CD4-positive, alpha-beta T cell treated with Interferon gamma for 1 hour (primary cell): ENCODE results near the gene CAND1.
"Not testable (repeated sequence)": the region's sequence is repeated elsewhere in the genome, so short reads cannot be mapped to it uniquely, and the experiment has no call there.

Source experiments
- DNase-seq: peaks from one replicate; pipeline ENCODE4 v3.0.0-alpha.2; 2020

The CAND1 gene

DNA sequence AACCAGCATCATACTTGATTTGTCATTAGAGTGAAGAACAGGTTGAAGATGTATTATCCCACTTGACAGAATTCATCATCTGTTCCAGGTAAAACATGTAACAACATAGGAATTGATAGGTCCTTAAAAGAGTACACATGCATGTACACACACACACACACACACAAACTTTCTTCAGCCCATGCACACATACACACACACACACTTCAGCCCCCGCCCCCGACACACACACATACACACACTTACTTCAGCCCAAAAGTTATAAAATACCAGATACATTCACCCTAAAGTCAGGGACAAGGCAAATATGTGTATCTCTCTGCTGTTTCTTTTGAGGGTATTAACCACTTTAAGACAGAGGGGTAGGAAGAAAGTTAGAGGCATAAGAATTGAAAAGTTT is 15.4 kb downstream of the CAND1 start:
- DNase-seq = no peak

DNA sequence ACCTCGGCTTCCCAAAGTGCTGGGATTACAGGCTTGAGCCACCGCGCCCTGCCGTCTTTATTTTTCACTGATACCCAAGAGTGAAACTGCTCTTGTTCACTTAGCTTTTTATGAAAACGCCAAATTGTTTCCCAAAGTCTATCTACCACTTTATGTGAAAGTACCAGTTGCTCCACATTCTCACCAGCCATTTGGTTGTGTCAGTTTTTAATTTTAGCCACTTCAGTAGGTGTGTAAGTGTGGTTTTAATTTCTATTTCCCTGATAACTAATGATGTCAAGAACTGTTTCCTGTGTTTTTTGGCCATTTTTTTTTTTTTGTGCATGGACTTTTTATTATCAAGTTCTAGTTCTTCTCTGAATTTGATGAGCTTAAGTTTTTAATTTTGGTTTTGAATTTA is 17.1 kb downstream of the CAND1 start:
- DNase-seq = no peak

DNA sequence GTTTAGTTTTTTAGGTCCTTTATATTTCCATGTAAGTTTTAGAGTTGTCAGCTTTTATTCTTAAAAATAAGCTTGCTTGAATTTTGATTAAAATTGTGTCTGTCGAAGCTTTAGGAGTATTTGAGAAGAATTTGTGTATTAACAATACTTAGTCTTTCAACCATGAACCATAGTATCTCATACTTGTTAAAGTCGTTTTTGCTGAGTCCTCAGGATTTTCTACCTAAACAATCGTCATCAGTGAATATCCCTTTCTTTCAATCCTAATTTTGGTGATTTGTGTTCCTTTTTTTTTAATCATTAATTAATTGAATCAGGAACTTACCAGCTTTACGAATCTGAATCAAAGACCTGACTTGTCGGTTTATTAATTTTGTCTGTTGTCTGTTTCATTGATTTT is 18.2 kb downstream of the CAND1 start:
- no peak for DNase-seq

- DNase-seq = no peak
Observed at GRCh38 chr12:67288561-67288960, 19.4 kb downstream of the CAND1 start.

DNA sequence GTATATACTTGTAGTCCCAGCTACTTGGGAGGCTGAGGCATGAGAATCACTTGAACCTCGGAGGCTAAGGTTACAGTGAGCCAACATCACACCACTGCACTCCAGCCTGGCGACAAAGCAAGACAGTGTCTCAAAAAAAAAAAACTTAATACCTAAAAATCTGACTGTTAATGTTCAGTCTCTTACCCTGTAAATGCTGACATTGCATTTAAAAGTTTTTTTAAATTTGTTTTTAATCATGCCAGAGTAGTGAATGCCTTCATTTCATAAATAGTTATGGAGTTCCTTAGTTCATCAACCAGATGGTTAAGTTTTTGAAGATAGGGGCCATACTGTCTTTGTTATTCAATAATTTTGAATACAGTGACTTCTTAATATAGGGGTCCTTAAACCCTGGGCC is 21.2 kb downstream of the CAND1 start:
- DNase-seq = no peak

- no peak for DNase-seq
Observed at GRCh38 chr12:67299526-67299925, 30.4 kb downstream of the CAND1 start.

- DNase-seq = no peak
Observed at GRCh38 chr12:67299926-67300325, 30.8 kb downstream of the CAND1 start.

GRCh38 chr12:67302162-67302561 is 33.0 kb downstream of the CAND1 start:
- no peak for DNase-seq

DNA sequence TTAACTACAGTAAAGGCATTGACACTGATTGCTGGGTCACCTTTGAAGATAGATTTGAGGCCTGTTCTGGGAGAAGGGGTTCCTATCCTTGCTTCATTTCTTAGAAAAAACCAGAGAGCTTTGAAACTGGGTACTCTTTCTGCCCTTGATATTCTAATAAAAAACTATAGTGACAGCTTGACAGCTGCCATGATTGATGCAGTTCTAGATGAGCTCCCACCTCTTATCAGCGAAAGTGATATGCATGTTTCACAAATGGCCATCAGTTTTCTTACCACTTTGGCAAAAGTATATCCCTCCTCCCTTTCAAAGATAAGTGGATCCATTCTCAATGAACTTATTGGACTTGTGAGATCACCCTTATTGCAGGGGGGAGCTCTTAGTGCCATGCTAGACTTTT is 36.4 kb downstream of the CAND1 start:
- no peak for DNase-seq

- DNase-seq = no peak
Observed at GRCh38 chr12:67306712-67307111, 37.6 kb downstream of the CAND1 start.

- no peak for DNase-seq
Observed at GRCh38 chr12:67315661-67316060, 46.5 kb downstream of the CAND1 start.

- DNase-seq = no peak
Observed at GRCh38 chr12:67318786-67319185, 49.6 kb downstream of the CAND1 start.

- no peak for DNase-seq
Observed at GRCh38 chr12:67319936-67320335, 50.8 kb downstream of the CAND1 start.

- no peak for DNase-seq
Observed at GRCh38 chr12:67320614-67321295, 51.6 kb downstream of the CAND1 start.

DNA sequence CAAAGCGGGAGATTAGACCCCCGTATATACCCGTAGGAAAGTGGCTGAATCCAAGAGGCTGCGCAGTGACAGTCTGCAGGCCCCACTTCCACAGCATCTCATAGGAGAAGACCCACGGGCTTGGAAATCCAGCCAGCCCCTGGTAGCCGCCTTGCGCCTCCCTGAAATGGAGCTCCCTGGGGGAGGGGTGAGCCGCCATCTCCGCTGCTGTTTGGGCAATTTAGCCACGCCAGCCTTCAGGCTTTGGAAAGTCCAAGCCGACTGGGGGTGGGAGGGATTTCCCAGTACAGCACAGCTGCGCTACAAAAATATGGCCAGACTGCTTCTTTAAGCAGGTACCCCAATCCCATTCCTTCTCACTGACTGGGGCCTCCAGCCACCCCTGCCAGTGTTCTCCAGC is 53.4 kb downstream of the CAND1 start:
- no peak for DNase-seq

- DNase-seq = no peak
Observed at GRCh38 chr12:67323007-67323406, 53.8 kb downstream of the CAND1 start.

DNA sequence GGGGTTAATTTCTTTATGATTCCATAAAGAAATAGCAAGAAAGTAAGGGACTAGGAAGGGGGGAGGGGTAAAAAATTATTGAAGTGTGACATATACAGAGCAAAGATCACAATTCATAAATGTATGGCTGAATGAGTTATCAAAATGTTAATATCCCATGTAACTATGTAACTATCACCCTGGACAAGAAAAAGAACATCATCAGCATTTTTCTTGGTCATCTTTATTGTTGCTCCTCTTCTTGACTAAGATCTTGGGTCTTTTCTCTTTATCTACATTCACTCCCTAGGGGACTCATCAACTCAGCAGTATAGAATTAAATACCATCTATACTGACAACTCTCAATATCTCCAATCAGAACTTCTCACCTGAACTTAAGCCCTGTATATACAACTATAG is 57.5 kb downstream of the CAND1 start:
- DNase-seq = no peak

GRCh38 chr12:67327466-67327865 is 58.3 kb downstream of the CAND1 start:
- DNase-seq = no peak

GRCh38 chr12:67331123-67331522 is 62.0 kb downstream of the CAND1 start:
- no peak for DNase-seq

DNA sequence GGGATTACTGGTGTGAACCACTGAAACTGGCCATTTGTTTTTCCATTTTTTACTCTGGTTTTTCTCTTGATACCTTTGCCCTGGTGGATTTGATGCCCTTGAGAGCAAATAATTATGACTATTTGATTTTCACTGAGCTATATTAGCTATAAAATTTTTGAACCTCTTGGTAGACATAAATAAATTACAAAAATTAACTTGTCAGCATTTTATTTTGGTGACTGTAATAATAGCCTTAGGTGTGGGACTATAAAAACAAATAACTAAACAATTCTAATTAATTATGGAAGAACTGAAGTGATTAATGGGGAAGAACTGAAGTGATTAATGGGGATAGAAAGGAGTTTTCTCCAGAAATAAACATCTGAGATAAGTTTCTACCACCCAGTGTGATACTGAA is 62.7 kb downstream of the CAND1 start:
- DNase-seq = no peak

DNA sequence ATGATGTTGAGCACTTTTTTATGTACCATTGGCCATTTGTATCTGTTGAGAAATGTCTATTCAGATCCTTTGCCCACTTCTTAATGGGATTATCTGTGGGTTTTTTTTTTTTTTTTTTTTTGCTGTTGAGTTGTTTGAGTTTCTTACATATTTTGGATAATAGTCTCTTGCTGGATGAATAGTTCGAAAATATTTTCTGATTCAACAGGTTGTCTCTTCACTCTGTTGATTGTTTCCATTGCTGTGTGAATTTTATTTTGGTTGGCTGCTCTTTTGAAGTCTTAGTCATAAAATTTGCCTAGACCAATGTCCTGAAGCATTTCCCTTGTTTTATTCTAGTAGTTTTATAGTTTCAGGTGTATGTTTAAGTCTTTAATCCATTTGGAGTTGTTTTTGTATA is 64.5 kb downstream of the CAND1 start:
- DNase-seq = no peak

DNA sequence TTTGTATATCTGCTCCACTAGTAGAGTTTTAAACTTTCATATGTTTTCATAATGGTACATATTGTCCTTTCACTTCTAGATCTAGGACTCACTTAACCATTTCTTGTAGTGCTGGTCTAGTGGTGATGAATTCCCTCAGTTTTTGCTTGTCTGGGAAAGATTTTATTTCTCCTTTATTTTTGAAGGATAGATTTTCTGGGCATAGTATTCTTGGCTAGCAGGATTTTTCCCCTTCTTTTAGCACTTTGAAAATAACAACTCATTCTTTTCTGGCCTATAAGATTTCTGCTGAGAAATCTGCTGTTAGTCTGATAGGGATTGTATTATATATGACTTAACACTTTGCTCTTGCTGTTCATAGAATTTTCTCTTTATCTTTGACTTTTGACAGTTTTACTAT is 69.3 kb downstream of the CAND1 start:
- DNase-seq = no peak

DNA sequence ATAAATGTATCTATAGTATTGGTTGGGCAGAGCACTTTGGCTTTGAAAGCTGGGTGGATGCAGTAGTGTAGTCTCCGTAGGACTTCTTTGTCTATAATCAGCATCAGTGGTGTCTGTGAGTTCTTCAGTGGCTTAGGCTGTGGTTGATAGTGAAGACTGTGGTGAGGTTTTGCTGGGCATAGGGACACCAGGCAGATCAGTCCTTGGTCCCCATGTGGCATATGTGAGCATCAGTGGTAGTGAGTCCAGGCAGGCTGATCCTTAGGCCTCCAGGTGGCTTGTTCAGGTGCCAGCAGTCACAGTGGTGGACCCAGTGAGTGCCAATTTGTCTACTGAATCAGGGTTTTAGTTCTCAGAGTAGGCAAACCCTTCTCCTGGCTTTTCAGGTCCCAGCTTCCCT is 70.4 kb downstream of the CAND1 start:
- DNase-seq = no peak

DNA sequence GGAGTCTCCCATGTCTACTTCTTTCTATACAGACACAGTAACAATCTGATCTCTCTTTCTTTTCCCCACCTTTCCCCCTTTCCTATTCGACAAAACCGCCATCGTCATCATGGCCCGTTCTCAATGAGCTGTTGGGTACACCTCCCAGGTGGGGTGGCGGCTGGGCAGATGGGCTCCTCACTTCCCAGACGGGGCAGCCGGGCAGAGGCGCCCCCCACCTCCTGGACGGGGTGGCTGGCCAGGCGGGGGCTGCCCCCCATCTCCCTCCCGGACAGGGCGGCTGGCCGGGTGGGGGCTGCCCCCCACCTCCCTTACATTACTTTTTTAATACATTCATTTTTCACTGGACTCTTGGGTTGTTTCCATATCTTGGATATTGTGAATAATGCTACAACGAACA is 71.9 kb downstream of the CAND1 start:
- DNase-seq = not testable (repeated sequence)

DNA sequence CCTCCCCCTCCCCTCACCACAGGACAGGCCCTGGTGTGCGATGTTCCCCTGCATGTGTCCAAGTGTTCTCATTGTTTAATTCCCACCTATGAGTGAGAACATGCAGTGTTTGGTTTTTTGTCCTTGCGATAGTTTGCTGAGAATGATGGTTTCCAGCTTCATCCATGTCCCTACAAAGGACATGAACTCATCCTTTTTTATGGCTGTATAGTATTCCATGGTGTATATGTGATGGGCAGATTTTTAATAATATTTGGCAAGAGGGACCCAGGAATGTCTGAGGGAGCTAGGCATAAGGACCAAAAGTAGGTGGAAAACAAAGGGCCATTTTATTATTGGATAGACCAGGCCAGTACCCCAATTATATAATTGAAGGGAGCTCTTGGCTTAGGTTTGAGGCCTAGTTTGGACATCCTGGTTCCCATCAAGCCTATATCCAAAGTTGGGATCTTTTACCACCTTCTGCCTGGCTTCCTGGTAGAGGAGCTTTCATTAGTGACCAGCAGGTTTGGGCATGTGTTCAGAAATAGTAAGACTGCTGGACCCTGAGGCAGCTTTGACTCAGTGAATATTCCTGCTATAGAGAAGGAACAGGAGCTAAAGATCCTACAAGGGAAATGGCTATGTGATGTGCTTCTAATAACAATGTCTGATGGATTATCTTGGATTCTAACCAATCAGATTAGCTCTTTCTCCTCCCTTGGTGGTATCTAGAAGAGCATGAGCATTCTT is 76.0 kb downstream of the CAND1 start:
- DNase-seq = no peak
